HEK293T (cell line): ENCODE data around the gene GALNT2.

Experiments
- CTCF ChIA-PET: fragments of 350-600 bp; formaldehyde crosslinking; extraction: SDS; loops from one replicate; lab custom pipeline; 2021; ENCODE audit warnings: antibody characterized with exemption, inconsistent platforms; lab: Yijun Ruan, JAX
- POLR2A ChIA-PET: fragments of 350-600 bp; formaldehyde crosslinking; extraction: SDS; loops from one replicate; lab custom pipeline; 2020; ENCODE audit warnings: antibody characterized with exemption, inconsistent platforms; lab: Yijun Ruan, JAX
- DNase-seq: peaks from one replicate; pipeline ENCODE4 v3.0.0; 2012; ENCODE audit warnings: mixed read lengths; ENCODE audit errors: extremely low spot score
- ARNT ChIP-seq: fragments of 450-650 bp; IDR thresholded peaks from 2 replicates; pipeline ENCODE4 v1.6.1; 2017; ENCODE audit warnings: mild to moderate bottlenecking
- BHLHE40 ChIP-seq: fragments of 450-650 bp; IDR thresholded peaks from 2 replicates; pipeline ENCODE4 v1.6.1; 2016; ENCODE audit warnings: mild to moderate bottlenecking, moderate library complexity, borderline replicate concordance
- CTBP1 ChIP-seq: fragments of 450-650 bp; IDR thresholded peaks from 2 replicates; pipeline ENCODE4 v1.6.1; 2016; ENCODE audit warnings: borderline replicate concordance
- ELF4 ChIP-seq: fragments of 450-650 bp; IDR thresholded peaks from 2 replicates; pipeline ENCODE4 v1.6.1; 2017; ENCODE audit warnings: antibody characterized with exemption
- FOXA1 ChIP-seq: fragments of 450-650 bp; IDR thresholded peaks from 2 replicates; pipeline ENCODE4 v1.6.1; 2016; ENCODE audit warnings: mild to moderate bottlenecking
- FOXK2 ChIP-seq: fragments of 450-650 bp; IDR thresholded peaks from 2 replicates; pipeline ENCODE4 v1.6.1; 2016; ENCODE audit warnings: mild to moderate bottlenecking
- FOXM1 ChIP-seq: fragments of 450-650 bp; IDR thresholded peaks from 2 replicates; pipeline ENCODE4 v1.6.1; 2017; ENCODE audit warnings: mild to moderate bottlenecking, borderline replicate concordance
- HDGF ChIP-seq: fragments of 450-650 bp; IDR thresholded peaks from 2 replicates; pipeline ENCODE4 v1.6.1; 2017; ENCODE audit warnings: antibody characterized with exemption, borderline replicate concordance
- L3MBTL2 ChIP-seq: fragments of 450-650 bp; conservative IDR thresholded peaks from 2 replicates; pipeline ENCODE4 v1.6.1; 2016; ENCODE audit warnings: mild to moderate bottlenecking
- LEF1 ChIP-seq: fragments of 450-650 bp; IDR thresholded peaks from 2 replicates; pipeline ENCODE4 v1.6.1; 2017; ENCODE audit warnings: mild to moderate bottlenecking, borderline replicate concordance
- NFRKB ChIP-seq: fragments of 450-650 bp; IDR thresholded peaks from 2 replicates; pipeline ENCODE4 v1.6.1; 2016; ENCODE audit warnings: mild to moderate bottlenecking, moderate library complexity
- SP1 ChIP-seq: fragments of 450-650 bp; IDR thresholded peaks from 2 replicates; pipeline ENCODE4 v1.6.1; 2017
- SUZ12 ChIP-seq: fragments of 450-650 bp; IDR thresholded peaks from 2 replicates; pipeline ENCODE4 v1.6.1; 2016; ENCODE audit warnings: mild to moderate bottlenecking
- TARDBP ChIP-seq: fragments of 450-650 bp; IDR thresholded peaks from 2 replicates; pipeline ENCODE4 v1.6.1; 2016
- ZNF384 ChIP-seq: fragments of 450-650 bp; IDR thresholded peaks from 2 replicates; pipeline ENCODE4 v1.6.1; 2016
- TF ChIP-seq, protein P1 (sequence below): fragments of 450-650 bp; IDR thresholded peaks from 2 replicates; pipeline ENCODE4 v1.6.1; 2016

Gene GALNT2

DNA sequence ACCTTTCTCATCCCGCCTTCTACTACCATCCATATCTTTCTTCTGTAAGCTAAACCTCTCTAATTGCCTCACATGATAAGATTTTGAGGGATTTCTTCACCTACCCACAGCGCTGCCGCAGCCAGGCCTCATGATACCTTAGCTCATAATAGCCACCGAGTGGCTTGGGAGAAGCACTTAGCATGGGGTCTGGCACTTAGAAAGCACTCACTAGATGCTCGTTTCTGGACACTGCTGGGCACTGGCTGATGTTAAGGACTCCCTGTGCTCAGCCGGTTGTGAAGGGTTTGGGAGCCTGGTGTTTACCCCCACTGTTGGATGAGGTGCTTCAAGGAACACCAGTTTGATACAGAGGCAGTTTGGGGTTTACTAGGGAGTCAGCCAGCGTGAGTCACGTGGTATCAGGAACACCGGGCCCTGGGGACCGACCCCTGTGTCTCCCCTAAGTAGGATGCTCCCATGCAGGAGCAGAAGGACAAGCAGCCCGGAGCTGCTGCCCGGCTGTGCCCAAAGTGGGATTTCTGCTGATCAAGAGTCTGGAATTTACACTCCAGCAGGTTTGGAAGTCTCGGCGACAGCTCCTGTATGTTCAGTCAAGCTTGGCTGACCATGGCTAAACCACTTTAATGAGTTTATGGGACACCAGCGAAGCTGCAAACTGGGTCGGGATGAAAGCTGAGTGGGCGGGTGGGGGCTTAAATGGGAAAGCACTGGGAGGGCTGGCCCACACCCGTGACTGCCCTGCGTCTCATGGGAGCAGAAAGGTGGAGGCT, 63.3 kb downstream of the GALNT2 start:
- POLR2A ChIA-PET = no interaction called here
- DNase-seq = no peak
- CTCF ChIA-PET = interaction anchor here (1.2 kb wide), 1 partner anchor 10 kb away, joined by 6 read pairs; no protein-coding TSS in a partner anchor
- no peak for TF ChIP-seq SUZ12
- TF ChIP-seq SP1 = no peak
- no peak for TF ChIP-seq ZNF384
- TF ChIP-seq L3MBTL2 = no peak
- no peak for TF ChIP-seq HDGF

DNA sequence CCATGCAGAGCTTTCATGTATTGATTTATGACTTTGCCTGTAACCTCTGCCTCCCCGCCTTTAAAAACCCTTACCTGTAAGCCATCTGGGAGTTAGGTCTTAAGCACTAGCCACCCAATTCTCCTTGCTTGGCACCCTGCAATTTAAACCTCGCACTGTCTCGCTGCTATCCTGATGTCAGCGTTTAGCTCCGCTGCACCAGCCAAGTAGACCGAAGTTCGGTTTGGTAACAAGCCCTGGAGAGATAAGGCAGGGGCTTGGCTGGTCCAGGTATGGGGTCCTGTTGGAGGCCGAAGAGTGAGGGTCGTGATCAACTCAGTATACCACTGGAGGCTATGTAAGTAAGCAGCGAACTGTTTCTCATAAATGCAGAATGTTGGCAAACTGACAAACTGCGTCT, 64.4 kb downstream of the GALNT2 start:
- POLR2A ChIA-PET = no interaction called here
- CTCF ChIA-PET = no interaction called here
- no peak for TF ChIP-seq ZNF384
- no peak for TF ChIP-seq ELF4
- no peak for TF ChIP-seq L3MBTL2
- TF ChIP-seq SUZ12 = no peak
- TF ChIP-seq FOXK2 = no peak
- no peak for TF ChIP-seq HDGF
- no peak for TF ChIP-seq BHLHE40
- TF ChIP-seq NFRKB = no peak
- TF ChIP-seq LEF1 = no peak
- TF ChIP-seq, protein P1, sequence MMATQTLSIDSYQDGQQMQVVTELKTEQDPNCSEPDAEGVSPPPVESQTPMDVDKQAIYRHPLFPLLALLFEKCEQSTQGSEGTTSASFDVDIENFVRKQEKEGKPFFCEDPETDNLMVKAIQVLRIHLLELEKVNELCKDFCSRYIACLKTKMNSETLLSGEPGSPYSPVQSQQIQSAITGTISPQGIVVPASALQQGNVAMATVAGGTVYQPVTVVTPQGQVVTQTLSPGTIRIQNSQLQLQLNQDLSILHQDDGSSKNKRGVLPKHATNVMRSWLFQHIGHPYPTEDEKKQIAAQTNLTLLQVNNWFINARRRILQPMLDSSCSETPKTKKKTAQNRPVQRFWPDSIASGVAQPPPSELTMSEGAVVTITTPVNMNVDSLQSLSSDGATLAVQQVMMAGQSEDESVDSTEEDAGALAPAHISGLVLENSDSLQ = no peak; the same call in 1 of the 2 replicates
- TF ChIP-seq TARDBP = no peak
- no peak for TF ChIP-seq ARNT
- no peak for TF ChIP-seq FOXA1
- TF ChIP-seq CTBP1 = no peak
- no peak for TF ChIP-seq SP1
- DNase-seq = no peak

DNA sequence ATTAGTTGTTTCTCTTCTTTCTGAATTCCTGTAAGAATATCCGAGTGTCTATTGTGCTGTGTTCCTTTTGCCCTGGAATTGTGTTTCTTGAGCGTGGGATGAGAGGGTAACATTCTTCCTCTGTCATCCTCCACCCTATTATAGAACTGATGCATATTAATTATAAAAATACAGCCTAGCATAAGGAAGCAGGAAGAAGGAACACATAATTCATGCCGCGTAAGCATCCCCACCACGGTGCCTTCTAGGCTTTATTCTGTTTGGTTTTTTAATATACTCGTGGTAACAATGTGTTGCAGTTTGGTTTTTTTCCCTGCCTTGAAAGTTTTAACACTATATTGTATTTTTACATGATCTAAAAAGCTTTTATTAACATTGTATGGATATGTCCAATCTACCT, 65.7 kb downstream of the GALNT2 start:
- no peak for DNase-seq
- TF ChIP-seq FOXA1 = no peak
- no peak for TF ChIP-seq SUZ12
- TF ChIP-seq, protein P1 = no peak
- TF ChIP-seq ARNT = no peak
- no peak for TF ChIP-seq NFRKB
- no peak for TF ChIP-seq HDGF
- no peak for TF ChIP-seq L3MBTL2
- TF ChIP-seq SP1 = no peak
- TF ChIP-seq BHLHE40 = no peak
- no peak for TF ChIP-seq ZNF384
- CTCF ChIA-PET = interaction anchor here (1.6 kb wide), 1 partner anchor 12 kb away, joined by 5 read pairs; no protein-coding TSS in a partner anchor
- POLR2A ChIA-PET = no interaction called here

DNA sequence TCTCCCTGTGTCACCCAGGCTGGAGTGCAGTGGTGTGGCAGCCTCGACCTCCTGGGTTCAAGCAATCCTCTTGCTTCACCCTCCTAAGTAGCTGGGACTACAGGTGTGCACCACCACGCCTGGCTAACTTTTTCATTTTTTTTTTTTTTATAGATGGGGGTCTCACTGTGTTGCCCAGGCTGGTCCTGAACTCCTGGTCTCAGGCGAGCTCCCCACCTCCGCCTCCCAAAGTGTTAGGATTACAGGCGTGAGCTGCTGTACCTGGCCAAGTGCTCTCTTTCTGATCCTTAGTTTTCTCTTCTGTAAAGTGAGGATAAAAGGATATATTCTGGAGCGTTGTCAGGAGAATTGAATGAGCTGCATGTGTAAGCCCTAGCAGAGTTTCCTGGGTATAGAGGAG, 68.7 kb downstream of the GALNT2 start:
- ChIA-PET CTCF (no interaction called here), POLR2A (no interaction called here)
- no peak for DNase-seq
- TF ChIP-seq ZNF384 = no peak
- TF ChIP-seq L3MBTL2 = no peak
- TF ChIP-seq, protein P1 = no peak
- no peak for TF ChIP-seq ARNT
- no peak for TF ChIP-seq FOXK2
- TF ChIP-seq TARDBP = no peak
- no peak for TF ChIP-seq FOXM1
- TF ChIP-seq NFRKB = no peak
- no peak for TF ChIP-seq FOXA1
- no peak for TF ChIP-seq BHLHE40
- TF ChIP-seq CTBP1 = no peak
- TF ChIP-seq HDGF = no peak
- no peak for TF ChIP-seq LEF1
- no peak for TF ChIP-seq SUZ12
- TF ChIP-seq SP1 = no peak
- no peak for TF ChIP-seq ELF4

DNA sequence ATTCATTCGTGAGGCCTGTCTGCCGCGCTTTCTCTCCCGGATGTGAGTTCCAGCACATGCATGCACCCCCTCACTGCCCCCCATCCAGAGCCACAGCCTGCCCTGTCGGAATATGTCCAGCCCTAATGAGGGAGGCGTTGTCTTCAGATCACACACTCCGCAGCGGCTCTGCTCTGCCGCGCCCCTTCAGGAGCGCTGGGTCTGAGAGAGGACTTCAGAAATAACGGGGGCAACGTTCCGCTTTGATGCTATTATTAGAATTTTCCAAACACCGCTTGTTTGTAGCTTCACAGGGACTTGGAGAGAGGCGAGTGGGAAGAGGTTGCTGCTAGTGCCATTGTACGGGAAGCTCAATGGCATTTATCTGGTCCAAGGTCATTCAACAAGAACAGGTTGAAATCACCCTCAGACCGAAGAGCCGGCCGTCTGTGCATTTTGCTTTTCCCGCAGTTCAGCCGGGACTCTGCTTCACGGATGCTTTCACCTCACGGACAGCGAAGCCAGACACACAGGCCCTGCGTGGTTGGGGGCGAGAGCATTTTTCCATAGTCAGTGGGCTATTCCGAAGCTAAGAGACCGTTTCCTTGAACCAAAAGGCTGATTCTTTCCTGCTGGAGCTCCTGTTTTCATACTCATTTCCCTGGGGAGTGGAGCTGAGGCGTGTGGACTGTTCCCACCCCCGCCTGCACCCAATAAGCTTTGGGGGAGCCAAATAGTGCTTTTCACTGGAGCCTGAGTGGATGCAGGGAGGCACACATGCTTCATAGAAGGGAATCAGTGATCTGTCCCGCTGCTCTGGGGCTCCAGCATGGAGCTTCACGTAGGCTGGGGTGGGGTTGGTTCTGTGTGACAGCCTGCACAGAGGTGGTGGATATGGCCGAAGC, 69.7 kb downstream of the GALNT2 start:
- ChIA-PET POLR2A (no interaction called here), CTCF (interaction anchor here (1.2 kb wide), 1 partner anchor 11 kb away, joined by 3 read pairs; no protein-coding TSS in a partner anchor)
- no peak for TF ChIP-seq SP1
- TF ChIP-seq LEF1 = no peak
- TF ChIP-seq, protein P1 = no peak
- TF ChIP-seq FOXA1 = no peak
- no peak for TF ChIP-seq CTBP1
- TF ChIP-seq FOXM1 = no peak
- no peak for TF ChIP-seq TARDBP
- no peak for TF ChIP-seq NFRKB
- no peak for DNase-seq
